ENCODE measurements around the gene TFEB.

The TFEB gene

GRCh38 chr6:41683523-41684310 is 51.7 kb downstream of the TFEB start (continued):
- TF ChIP-seq, protein P1, sequence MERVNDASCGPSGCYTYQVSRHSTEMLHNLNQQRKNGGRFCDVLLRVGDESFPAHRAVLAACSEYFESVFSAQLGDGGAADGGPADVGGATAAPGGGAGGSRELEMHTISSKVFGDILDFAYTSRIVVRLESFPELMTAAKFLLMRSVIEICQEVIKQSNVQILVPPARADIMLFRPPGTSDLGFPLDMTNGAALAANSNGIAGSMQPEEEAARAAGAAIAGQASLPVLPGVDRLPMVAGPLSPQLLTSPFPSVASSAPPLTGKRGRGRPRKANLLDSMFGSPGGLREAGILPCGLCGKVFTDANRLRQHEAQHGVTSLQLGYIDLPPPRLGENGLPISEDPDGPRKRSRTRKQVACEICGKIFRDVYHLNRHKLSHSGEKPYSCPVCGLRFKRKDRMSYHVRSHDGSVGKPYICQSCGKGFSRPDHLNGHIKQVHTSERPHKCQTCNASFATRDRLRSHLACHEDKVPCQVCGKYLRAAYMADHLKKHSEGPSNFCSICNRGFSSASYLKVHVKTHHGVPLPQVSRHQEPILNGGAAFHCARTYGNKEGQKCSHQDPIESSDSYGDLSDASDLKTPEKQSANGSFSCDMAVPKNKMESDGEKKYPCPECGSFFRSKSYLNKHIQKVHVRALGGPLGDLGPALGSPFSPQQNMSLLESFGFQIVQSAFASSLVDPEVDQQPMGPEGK (tag by site-specific recombination; IDR thresholded peaks at IDR 0.05), result peak; percentile 84
- peak; percentile 30; the same call in 1 of the 2 replicates for TF ChIP-seq GLIS1 (tag by site-specific recombination; IDR thresholded peaks at IDR 0.05)
- no peak for TF ChIP-seq SP3 (tag by site-specific recombination; IDR thresholded peaks at IDR 0.05)
- peak; percentile 8; the same call in 1 of the 2 replicates for TF ChIP-seq GLIS2 (tag by site-specific recombination; IDR thresholded peaks at IDR 0.05)
- TF ChIP-seq TCF7L2 (IDR thresholded peaks at IDR 0.05; ENCODE audit: borderline replicate concordance, low read depth, low read length), result no peak
- no peak for TF ChIP-seq ZXDB (tag by site-specific recombination; IDR thresholded peaks at IDR 0.05)
- no peak for TF ChIP-seq ZFP69B (tag by site-specific recombination; IDR thresholded peaks at IDR 0.05)
- TF ChIP-seq ZNF624 (tag by site-specific recombination; IDR thresholded peaks at IDR 0.05), result no peak
- TF ChIP-seq ZBTB6 (tag by site-specific recombination; IDR thresholded peaks at IDR 0.05), result no peak
- no peak for TF ChIP-seq ZNF768 (tag by site-specific recombination; IDR thresholded peaks at IDR 0.05)
- no peak for TF ChIP-seq ZNF223 (tag by site-specific recombination; IDR thresholded peaks at IDR 0.05)
- TF ChIP-seq, protein P2, sequence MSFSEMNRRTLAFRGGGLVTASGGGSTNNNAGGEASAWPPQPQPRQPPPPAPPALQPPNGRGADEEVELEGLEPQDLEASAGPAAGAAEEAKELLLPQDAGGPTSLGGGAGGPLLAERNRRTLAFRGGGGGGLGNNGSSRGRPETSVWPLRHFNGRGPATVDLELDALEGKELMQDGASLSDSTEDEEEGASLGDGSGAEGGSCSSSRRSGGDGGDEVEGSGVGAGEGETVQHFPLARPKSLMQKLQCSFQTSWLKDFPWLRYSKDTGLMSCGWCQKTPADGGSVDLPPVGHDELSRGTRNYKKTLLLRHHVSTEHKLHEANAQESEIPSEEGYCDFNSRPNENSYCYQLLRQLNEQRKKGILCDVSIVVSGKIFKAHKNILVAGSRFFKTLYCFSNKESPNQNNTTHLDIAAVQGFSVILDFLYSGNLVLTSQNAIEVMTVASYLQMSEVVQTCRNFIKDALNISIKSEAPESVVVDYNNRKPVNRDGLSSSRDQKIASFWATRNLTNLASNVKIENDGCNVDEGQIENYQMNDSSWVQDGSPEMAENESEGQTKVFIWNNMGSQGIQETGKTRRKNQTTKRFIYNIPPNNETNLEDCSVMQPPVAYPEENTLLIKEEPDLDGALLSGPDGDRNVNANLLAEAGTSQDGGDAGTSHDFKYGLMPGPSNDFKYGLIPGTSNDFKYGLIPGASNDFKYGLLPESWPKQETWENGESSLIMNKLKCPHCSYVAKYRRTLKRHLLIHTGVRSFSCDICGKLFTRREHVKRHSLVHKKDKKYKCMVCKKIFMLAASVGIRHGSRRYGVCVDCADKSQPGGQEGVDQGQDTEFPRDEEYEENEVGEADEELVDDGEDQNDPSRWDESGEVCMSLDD (tag by site-specific recombination; IDR thresholded peaks at IDR 0.05), result peak; percentile 74
- TF ChIP-seq ZNF654 (tag by site-specific recombination; IDR thresholded peaks at IDR 0.05; ENCODE audit: low read depth), result peak; percentile 83
- TF ChIP-seq ZNF596 (tag by site-specific recombination; IDR thresholded peaks at IDR 0.05), result no peak
- TF ChIP-seq ZNF138 (tag by site-specific recombination; IDR thresholded peaks at IDR 0.05; ENCODE audit: borderline replicate concordance), result no peak
- TF ChIP-seq, protein P3, sequence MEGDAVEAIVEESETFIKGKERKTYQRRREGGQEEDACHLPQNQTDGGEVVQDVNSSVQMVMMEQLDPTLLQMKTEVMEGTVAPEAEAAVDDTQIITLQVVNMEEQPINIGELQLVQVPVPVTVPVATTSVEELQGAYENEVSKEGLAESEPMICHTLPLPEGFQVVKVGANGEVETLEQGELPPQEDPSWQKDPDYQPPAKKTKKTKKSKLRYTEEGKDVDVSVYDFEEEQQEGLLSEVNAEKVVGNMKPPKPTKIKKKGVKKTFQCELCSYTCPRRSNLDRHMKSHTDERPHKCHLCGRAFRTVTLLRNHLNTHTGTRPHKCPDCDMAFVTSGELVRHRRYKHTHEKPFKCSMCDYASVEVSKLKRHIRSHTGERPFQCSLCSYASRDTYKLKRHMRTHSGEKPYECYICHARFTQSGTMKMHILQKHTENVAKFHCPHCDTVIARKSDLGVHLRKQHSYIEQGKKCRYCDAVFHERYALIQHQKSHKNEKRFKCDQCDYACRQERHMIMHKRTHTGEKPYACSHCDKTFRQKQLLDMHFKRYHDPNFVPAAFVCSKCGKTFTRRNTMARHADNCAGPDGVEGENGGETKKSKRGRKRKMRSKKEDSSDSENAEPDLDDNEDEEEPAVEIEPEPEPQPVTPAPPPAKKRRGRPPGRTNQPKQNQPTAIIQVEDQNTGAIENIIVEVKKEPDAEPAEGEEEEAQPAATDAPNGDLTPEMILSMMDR (tag by site-specific recombination; IDR thresholded peaks at IDR 0.05), result peak; percentile 94
- TF ChIP-seq ZNF629 (tag by site-specific recombination; IDR thresholded peaks at IDR 0.05), result 0 out of 2 replicates have a peak, but pooled peaks have one; percentile 12
- TF ChIP-seq ZNF501 (tag by site-specific recombination; IDR thresholded peaks at IDR 0.05), result peak; percentile 26; the same call in 1 of the 2 replicates
- TF ChIP-seq ZNF530 (tag by site-specific recombination; IDR thresholded peaks at IDR 0.05; ENCODE audit: low read depth), result no peak
- no peak for TF ChIP-seq PRDM2 (tag by site-specific recombination; IDR thresholded peaks at IDR 0.05; ENCODE audit: borderline replicate concordance)
- TF ChIP-seq ZNF157 (tag by site-specific recombination; IDR thresholded peaks at IDR 0.05), result no peak
- TF ChIP-seq BCL11A (tag by site-specific recombination; IDR thresholded peaks at IDR 0.05; ENCODE audit: low read depth), result no peak
- TF ChIP-seq ZNF704 (tag by site-specific recombination; IDR thresholded peaks at IDR 0.05), result no peak
- TF ChIP-seq ZNF211 (tag by site-specific recombination; IDR thresholded peaks at IDR 0.05; ENCODE audit: low read depth), result no peak
- TF ChIP-seq GFI1B (tag by site-specific recombination; IDR thresholded peaks at IDR 0.05), result no peak
